Endothelial cell of hepatic sinusoid (primary cell): ENCODE results near the gene MCCC1.
"Not testable (repeated sequence)": the region's sequence is repeated elsewhere in the genome, so short reads cannot be mapped to it uniquely, and the experiment has no call there.

ENCODE experiments used
- in situ Hi-C: cut with HindIII; loops from 2 replicates; pipeline ENCODE4 v1.10.0; 2017; ENCODE audit warnings: low sequenced_read_pairs

The MCCC1 gene

GRCh38 chr3:183099026-183099837 lies at the start of gene MCCC1:
MCCC1 (minus strand) TSS chr3:183099496; CDS start chr3:183099440, 56 bp downstream.
- in situ Hi-C loops = no loop called here

GRCh38 chr3:183148056-183148455 lies 48.8 kb upstream of the MCCC1 start:
- in situ Hi-C loops = no loop called here

DNA sequence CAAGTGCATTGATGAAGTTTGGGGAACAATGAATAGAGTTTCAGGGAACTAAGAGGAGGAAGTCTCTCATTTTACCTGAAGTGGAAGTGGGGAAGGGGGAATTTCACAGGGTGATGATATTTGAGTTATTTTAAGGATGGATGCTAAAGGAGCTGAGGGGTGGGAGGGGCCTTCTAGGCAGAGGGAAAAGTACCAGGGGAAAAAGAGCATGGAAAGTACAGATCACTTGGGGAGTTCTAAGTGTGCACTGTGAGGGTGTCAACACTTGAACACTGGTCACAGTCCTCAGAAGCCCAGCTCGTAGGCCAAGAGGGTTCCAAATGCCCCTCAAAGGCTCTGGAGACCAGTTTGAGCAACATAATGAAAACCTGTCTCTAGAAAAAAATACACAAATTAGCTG lies 45.1 kb upstream of the MCCC1 start:
- in situ Hi-C loops = no loop called here

DNA sequence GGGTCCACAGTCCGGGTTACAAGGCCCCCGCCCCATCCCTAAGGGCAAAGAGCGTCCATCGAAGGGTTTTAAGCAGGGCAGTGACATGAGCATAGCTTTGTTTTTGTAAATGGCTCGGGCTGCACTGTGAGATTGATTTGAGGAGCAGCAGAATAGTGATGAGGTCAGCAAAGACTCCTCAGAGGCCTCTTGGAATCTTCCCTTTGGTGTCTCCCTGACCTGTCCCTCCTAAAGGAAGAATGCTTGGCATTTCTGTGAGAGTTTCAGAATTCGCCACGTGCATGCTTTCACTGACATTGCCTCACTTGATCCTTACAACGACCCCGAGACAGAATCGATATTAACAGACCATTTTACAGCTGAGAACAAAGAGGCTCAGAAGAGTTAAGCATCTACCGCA lies 42.9 kb upstream of the MCCC1 start:
- in situ Hi-C loops = no loop called here

DNA sequence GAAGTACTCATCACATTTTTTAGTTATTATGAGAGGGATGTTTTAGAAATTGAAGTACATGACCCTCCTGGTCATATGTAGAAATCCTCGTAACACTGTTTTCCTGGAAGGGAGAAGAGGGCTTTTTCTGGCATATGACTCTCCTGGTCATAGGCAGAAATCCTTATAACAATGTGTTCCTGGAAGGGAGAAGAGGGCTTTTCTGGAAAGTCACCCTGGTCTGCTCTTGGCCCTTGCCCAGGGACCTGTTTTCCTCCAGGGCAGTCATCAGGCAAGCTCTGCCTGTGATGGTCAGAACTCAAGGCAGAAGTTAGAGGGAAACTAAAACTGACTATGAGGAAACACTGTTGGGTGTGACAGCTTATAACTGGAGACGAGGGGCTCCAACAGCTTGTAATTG lies 35.5 kb upstream of the MCCC1 start:
- in situ Hi-C loops = no loop called here

DNA sequence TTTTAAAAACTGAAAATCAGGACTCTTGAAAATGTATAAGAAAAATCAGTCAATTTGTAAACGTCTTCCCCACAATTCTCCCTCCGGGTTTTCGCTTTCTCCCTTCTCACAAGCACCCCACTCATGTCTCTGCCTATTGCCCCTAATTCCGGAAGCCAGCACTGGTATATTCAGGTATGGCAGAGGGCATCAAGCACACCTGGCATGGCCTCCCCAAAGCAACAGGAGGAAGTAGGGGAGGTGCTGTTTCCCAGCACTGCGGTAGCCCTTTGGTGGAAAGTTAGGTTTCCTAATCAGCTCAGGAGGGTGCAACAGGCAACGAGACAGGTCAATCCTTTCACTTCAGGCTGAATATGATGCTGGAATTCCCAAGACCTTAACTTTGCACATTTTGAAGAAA lies 33.1 kb upstream of the MCCC1 start:
- in situ Hi-C loops = no loop called here

DNA sequence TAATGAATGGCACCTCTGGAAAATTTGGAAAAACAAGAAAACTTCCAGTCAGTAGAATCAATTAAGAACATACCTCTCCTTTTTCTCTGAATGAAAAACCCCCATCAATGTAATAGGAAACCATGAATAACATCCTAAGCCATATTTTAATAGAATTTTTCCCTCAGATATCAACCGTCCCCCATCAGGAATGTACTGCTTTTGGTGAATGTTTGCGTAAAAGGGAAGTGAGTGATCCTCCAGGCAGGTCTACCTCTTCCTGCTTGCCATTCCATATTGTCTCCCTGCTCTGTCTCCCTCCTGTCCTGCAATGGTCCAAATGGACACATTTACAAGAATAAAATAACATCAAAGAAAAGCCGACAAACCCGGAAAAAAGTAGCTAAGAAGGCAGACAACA lies 32.4 kb upstream of the MCCC1 start:
- in situ Hi-C loops = no loop called here

GRCh38 chr3:183131186-183131725 lies 32.0 kb upstream of the MCCC1 start:
- in situ Hi-C loops = no loop called here

DNA sequence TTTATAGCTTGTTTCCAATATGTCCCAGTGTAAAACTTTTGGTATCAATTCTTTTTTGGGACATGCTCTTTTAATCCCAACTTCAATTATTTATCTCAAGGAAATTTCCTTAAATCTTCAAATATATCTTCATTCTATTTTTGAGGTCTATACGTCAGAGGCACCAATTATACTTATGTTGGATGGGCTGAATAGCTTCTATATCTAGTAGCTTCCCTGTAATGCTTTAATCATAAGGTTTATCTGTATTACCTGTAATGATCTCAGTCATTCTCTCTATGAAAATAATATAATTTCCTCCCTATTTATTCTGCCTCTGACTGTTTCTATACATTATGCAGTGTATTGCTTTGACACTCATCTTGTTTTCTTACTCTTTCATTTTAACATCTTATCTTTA lies 29.9 kb upstream of the MCCC1 start:
- in situ Hi-C loops = no loop called here

- in situ Hi-C loops = no loop called here
Measured at GRCh38 chr3:183128709-183129108, 29.4 kb upstream of the MCCC1 start.

- in situ Hi-C loops = loop anchor here (5.0 kb wide), 1 partner anchor 53 kb away; no protein-coding TSS in a partner anchor
Measured at GRCh38 chr3:183123891-183124290, 24.6 kb upstream of the MCCC1 start.

DNA sequence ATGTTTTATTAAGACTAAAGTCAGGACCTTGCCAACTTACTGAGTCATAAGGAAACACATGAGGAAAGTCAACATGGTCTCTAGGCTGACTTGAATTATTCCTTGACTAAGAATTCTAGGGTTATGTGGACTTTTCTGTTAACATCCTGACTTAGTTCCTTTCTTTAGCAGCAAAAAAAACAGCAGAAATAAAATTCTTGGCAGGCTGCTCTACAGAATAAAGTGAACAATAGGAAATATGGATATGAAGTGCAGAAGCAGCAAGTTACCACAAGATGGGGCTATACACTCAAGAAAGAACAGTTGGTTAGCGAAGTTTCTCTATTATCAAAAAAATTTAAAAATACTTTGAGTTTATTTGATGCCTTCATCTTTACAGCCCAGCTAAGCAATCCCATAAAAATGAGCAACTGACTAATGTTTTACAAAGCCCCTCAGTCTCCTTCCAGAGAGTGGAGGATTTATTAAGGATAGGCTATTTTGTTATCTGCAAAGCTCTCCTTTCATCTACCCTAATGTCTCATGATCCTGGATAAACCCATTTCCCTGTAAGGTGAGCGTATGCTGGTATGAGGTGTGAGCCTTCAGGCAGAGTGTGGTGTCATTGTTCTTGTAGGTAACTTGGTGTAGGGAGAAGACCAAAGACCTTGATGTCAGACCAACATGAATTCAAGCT lies 23.1 kb upstream of the MCCC1 start:
- in situ Hi-C loops = loop anchor here (5.0 kb wide), 1 partner anchor 55 kb away; no protein-coding TSS in a partner anchor

- in situ Hi-C loops = loop anchor here (5.0 kb wide), 1 partner anchor 57 kb away; no protein-coding TSS in a partner anchor
Measured at GRCh38 chr3:183120538-183121215, 21.4 kb upstream of the MCCC1 start.

- in situ Hi-C loops = no loop called here
Measured at GRCh38 chr3:183117056-183117455, 17.8 kb upstream of the MCCC1 start.

GRCh38 chr3:183116025-183116614 lies 16.8 kb upstream of the MCCC1 start:
- in situ Hi-C loops = no loop called here

DNA sequence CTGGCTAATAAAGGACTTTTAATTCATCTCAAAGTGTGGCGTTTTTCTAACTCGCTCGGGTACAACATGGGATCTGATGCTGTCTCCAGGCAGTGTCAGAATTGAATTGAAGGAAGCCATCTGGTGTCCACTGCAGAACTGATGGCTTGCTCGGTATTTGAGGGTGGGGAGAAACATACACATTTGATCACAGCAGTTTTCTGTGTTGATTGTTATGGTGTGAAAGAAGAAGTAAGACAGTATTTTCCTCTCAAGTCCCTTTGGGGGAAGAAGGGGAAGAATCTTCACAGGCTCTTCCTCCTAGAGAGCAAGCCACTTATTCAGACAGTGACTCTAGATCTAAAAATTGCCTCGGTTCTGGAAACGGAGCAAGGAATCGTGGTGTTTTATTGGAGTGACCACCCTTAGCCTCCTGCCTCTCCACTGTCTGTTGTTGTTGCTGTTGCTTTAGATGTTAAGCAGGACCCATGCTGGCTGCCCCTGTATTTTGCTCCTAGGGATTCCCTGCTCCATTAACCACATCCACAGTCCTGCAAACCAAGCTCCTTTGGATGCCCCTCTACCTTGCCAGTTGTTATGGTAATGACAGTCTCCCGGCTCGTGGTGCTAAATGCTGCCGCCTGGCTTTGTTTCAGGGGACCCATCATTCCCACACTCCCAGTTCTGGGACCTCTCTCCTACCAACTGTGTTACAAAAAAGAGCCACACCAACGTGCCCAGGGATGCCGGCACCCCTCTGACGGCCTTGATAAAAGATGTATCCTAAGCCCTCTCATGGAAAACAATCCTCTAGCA lies 15.3 kb upstream of the MCCC1 start:
- in situ Hi-C loops = no loop called here

GRCh38 chr3:183109847-183110246 lies 10.6 kb upstream of the MCCC1 start:
- in situ Hi-C loops = not testable (repeated sequence)

GRCh38 chr3:183108470-183108869 lies 9.2 kb upstream of the MCCC1 start:
- in situ Hi-C loops = no loop called here

GRCh38 chr3:183108001-183108449 lies 8.7 kb upstream of the MCCC1 start:
- in situ Hi-C loops = no loop called here

- in situ Hi-C loops = not testable (repeated sequence)
Measured at GRCh38 chr3:183107372-183107771, 8.1 kb upstream of the MCCC1 start.
